Endodermal cell (in vitro differentiated cells): ENCODE results near the gene CORO2B. TPM values are rescaled to one million over a fixed set of nuclear protein-coding genes. Genes with fewer than 3 reads are reported as not detected.

Experiments
- DNase-seq: peaks from one replicate; pipeline ENCODE4 v3.0.0-alpha.2; 2017
- H3K27ac ChIP-seq: 2 replicates; pipeline ENCODE4 v1.5.1; 2013; ENCODE audit warnings: mild to moderate bottlenecking, low read depth, low read length, moderate library complexity
- H3K27me3 ChIP-seq: 2 replicates; pipeline ENCODE4 v1.6.1; 2013; ENCODE audit warnings: mild to moderate bottlenecking, low read length, moderate library complexity; ENCODE audit not compliant: insufficient read depth, control insufficient read depth, poor library complexity, severe bottlenecking
- H3K36me3 ChIP-seq: 2 replicates; pipeline ENCODE4 v1.7.0; 2013; ENCODE audit warnings: mild to moderate bottlenecking, low read length, moderate library complexity; ENCODE audit not compliant: control insufficient read depth, insufficient read depth
- H3K4me1 ChIP-seq: one replicate; pipeline ENCODE4 v1.7.0; 2013; ENCODE audit warnings: low read length; ENCODE audit not compliant: control insufficient read depth, insufficient read depth
- H3K4me3 ChIP-seq: 2 replicates; pipeline ENCODE4 v1.5.1; 2013; ENCODE audit warnings: mild to moderate bottlenecking, low read length, moderate library complexity
- H3K9ac ChIP-seq: 2 replicates; pipeline ENCODE4 v1.6.1; 2013; ENCODE audit warnings: mild to moderate bottlenecking, low read length, moderate library complexity; ENCODE audit not compliant: poor library complexity, severe bottlenecking; ENCODE audit errors: extremely low read depth
- H3K9me3 ChIP-seq: 2 replicates; pipeline ENCODE4 v1.6.1; 2013; ENCODE audit warnings: mild to moderate bottlenecking, low read length, moderate library complexity; ENCODE audit not compliant: control insufficient read depth
- H3K27ac Mint-ChIP-seq: 2 replicates; pipeline ENCODE4 v1.8.0; 2020; ENCODE audit warnings: mixed read lengths
- H3K27me3 Mint-ChIP-seq: 2 replicates; pipeline ENCODE4 v1.8.0; 2021; ENCODE audit warnings: mild to moderate bottlenecking, mixed read lengths; ENCODE audit not compliant: insufficient read depth
- H3K36me3 Mint-ChIP-seq: 2 replicates; pipeline ENCODE4 v1.8.0; 2020; ENCODE audit warnings: low read depth, mixed read lengths
- H3K4me1 Mint-ChIP-seq: 2 replicates; pipeline ENCODE4 v1.8.0; 2020; ENCODE audit warnings: mixed read lengths
- H3K4me3 Mint-ChIP-seq: 2 replicates; pipeline ENCODE4 v1.8.0; 2020; ENCODE audit warnings: mild to moderate bottlenecking, moderate library complexity, mixed read lengths
- H3K9me3 Mint-ChIP-seq: 2 replicates; pipeline ENCODE4 v1.8.0; 2020; ENCODE audit warnings: mild to moderate bottlenecking, mixed read lengths
- CTCF ChIP-seq: fragments of 200-600 bp; sonication (generic); conservative IDR thresholded peaks from 2 replicates; pipeline ENCODE4 v1.5.0; 2021; ENCODE audit warnings: antibody characterized with exemption, mild to moderate bottlenecking
- whole genome bisulfite sequencing, 2 experiments: methylation state at CpG; one replicate each; pipeline versions ENCODE4 v1.1.5 to v1.1.7; 2013; ENCODE audit warnings: missing lambda C conversion rate in 2 of 2, mixed read lengths in 1 of 2; ENCODE audit not compliant: insufficient coverage in 1 of 2, insufficient read length in 1 of 2; 5-methylcytosine and 5-hydroxymethylcytosine counted together
- total RNA-seq, 2 donors: library from RNA; stranded (reverse); fragmentation: NEBNext Ultra II Directional in 1 of 2; extraction: Animal tissue kit (Norgen Biotek cat#: 25700) in 1 of 2; gene quantifications; 2 replicates in 1 of 2; 3 replicates in 1 of 2; pipeline ENCODE4 v1.2.1, GENCODE V29; 2021

The CORO2B gene
- total RNA-seq, 2 donors from 2014 or later: 1.1 to 1.2 TPM

DNA sequence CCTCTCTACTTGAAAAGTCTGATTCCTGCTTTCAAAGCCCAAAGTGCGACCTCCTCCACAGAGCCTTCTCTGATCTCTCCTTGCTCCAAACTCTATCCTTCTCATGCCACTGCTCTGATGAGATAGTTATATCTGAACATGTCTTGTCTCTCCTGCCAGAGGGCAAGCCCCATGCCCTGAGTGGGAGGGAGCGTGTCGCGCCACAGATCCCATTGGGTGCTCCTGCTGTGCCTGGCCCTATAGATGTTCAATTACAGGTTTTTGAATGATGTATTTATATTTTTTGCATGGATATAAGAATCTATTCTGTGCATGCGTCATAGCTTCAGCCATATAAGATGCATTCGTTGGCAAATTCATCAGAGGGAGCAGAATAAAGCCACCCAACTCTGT, 20.4 kb downstream of the CORO2B start:
- Mint-ChIP-seq H3K27me3 (peaks cover 2% of the 10 kb centered on the region), H3K27ac (no peak overlapping the region), H3K4me1 (peaks cover 31% of the 10 kb centered on the region), H3K4me3 (no peak overlapping the region), H3K36me3 (no peaks in the 10 kb centered on the region), H3K9me3 (no peaks in the 10 kb centered on the region)
- Histone ChIP-seq H3K9ac (no peak overlapping the region), H3K27me3 (no peaks in the 10 kb centered on the region), H3K9me3 (no peaks in the 10 kb centered on the region), H3K27ac (peak overlapping the region; percentile 87), H3K4me3 (no peak overlapping the region), H3K36me3 (no peaks in the 10 kb centered on the region), H3K4me1 (peaks cover 6% of the 10 kb centered on the region)
- no peak for TF ChIP-seq CTCF
- 86 to 95% methylated on average over 5 to 6 of the region's 6 CpGs for WGBS, 2 experiments
- DNase-seq: no peak

DNA sequence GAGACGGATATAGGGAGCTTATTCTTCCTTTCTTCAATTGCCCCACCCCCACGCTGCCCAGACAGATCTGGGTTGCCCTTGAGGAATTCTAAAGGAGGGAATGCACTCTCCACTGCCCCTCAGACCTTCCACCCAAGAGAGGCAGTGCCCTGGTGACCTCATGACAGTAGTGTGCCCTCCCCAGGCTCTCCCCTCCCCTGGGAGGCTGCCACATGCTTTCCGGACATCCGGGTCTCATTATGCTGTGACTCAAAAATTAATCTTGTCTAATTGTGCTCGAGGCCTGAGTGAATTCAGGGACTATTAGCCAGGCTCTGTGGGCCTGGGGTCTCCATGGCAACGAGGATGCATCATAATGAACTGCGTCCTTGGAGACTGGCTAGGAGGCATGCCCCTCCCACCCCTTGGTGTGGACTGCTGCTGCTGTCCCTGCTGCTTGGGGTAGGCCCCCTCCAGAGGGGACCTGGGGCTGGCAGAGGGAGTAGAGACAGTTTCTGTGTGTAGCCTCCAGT, 20.8 kb downstream of the CORO2B start:
- TF ChIP-seq CTCF: no peak
- Mint-ChIP-seq H3K9me3 (no peaks in the 10 kb centered on the region), H3K4me1 (peaks cover 31% of the 10 kb centered on the region), H3K27ac (peak overlapping the region; percentile 5), H3K4me3 (no peak overlapping the region), H3K27me3 (peaks cover 2% of the 10 kb centered on the region), H3K36me3 (no peaks in the 10 kb centered on the region)
- 59% methylated on average over 5 to 7 of the region's 7 CpGs for WGBS, 2 experiments
- no peaks in the 10 kb centered on the region for H3K36me3 ChIP-seq
- peak overlapping the region; percentile 87 for H3K27ac ChIP-seq
- H3K4me3 ChIP-seq: no peak overlapping the region
- H3K4me1 ChIP-seq: peaks cover 6% of the 10 kb centered on the region
- H3K27me3 ChIP-seq: no peaks in the 10 kb centered on the region
- no peak overlapping the region for H3K9ac ChIP-seq
- no peaks in the 10 kb centered on the region for H3K9me3 ChIP-seq
- DNase-seq: peak; percentile 85

- Histone ChIP-seq H3K27ac (peak overlapping the region; percentile 55), H3K4me3 (no peak overlapping the region), H3K9me3 (no peaks in the 10 kb centered on the region), H3K36me3 (no peaks in the 10 kb centered on the region), H3K4me1 (peaks cover 6% of the 10 kb centered on the region), H3K9ac (no peak overlapping the region), H3K27me3 (no peaks in the 10 kb centered on the region)
- peaks cover 24% of the 10 kb centered on the region for H3K4me1 Mint-ChIP-seq
- H3K27me3 Mint-ChIP-seq: peaks cover 2% of the 10 kb centered on the region
- no peak overlapping the region for H3K27ac Mint-ChIP-seq
- H3K36me3 Mint-ChIP-seq: no peaks in the 10 kb centered on the region
- no peak for TF ChIP-seq CTCF
- 71 to 81% methylated on average over 12 to 22 of the region's 23 CpGs for WGBS, 2 experiments
- H3K9me3 Mint-ChIP-seq: no peaks in the 10 kb centered on the region
- no peak overlapping the region for H3K4me3 Mint-ChIP-seq
- DNase-seq: no peak
These were observed 22.7 kb downstream of the CORO2B start for GRCh38 chr15:68601206-68602197.
